ENCODE measurements around the gene DUSP3. TPM values are rescaled to one million over a fixed set of nuclear protein-coding genes. Genes with fewer than 3 reads are reported as not detected.

Gene DUSP3
- total and polyA plus RNA-seq, 2 of the 13 experiments (the other 11 are each of a cell fraction or from before 2014, with no cell fraction given), result 60.0 to 71.5 TPM

DNA sequence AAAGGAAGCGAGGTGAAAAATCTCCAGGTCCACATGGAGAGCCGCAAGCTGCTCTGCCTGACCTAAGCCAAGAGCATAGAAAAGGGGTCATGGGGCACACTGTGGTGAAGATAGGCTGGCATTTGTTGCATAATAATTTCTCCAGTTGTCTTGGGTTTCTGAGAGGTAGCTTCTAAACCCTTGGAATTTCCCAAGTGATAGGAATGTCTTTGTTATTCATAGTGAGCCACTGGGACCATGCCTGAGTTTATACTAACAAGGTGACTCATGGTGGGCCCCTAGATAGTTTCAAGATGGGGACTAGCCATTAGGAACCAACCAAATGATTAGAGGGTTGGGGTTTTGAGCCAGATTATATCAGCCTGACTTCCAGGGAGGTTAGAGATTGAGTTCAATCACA is 45.8 kb downstream of the DUSP3 start:
- POLR2A ChIA-PET, result no interaction called here

GRCh38 chr17:43728081-43728480 is 50.7 kb downstream of the DUSP3 start:
- H3K27ac ChIP-seq (ENCODE audit: extremely low read length, insufficient read depth, low read length), result no peak overlapping the region
- no peak for FAIRE-seq

More for the DNA sequence above, 45.8 kb downstream of the DUSP3 start:
- 85% methylated on average over 2 of the region's 2 CpGs for WGBS (ENCODE audit: low lambda C conversion rate)
- in situ Hi-C loops (cut with HindIII; ENCODE audit: extremely low pct_ligation_motif_present, low pct_unique_long_range_greater_than_20kb) (no loop called here), intact Hi-C loops (cut with micrococcal nuclease; ENCODE audit: unreplicated experiment) (no loop called here)
- ATAC-seq, result no peak
- no peak for TF ChIP-seq ZFYVE20 (CRISPR knock-in tag; IDR thresholded peaks at IDR 0.05; ENCODE audit: borderline replicate concordance, low read depth)
- no peak for DNase-seq (ENCODE audit: low spot score)
- BruUV-seq (replicated peaks), result no TSS peak
- CTCF ChIA-PET (ENCODE audit: low intra/inter-chr PET ratio, low total read pairs), result no interaction called here
- H3K36me3 ChIP-seq (replicated peaks in 1 of 2; ENCODE audit: control insufficient read depth in 1 of 2, insufficient read depth in 2 of 2, low read length in 2 of 2), result no peaks in the 10 kb centered on the region
- H3K4me3 ChIP-seq (replicated peaks in 1 of 3; ENCODE audit: insufficient read depth in 1 of 3, low read depth in 2 of 3, low read length in 3 of 3), result no peak overlapping the region
- no peak for FAIRE-seq
- no peaks in the 10 kb centered on the region for H3K4me1 ChIP-seq (ENCODE audit: insufficient read depth, low read length)
- no peaks in the 10 kb centered on the region for H4K20me1 ChIP-seq (ENCODE audit: insufficient read depth, low read length)
- no peak overlapping the region for H3K9ac ChIP-seq (ENCODE audit: insufficient read depth, low read depth, low read length)
- H2AFZ ChIP-seq (ENCODE audit: low read length), result no peak overlapping the region
- no peak overlapping the region for H3K27ac ChIP-seq (ENCODE audit: extremely low read length, insufficient read depth, low read length)
- H3K4me2 ChIP-seq (ENCODE audit: low read depth, low read length), result no peak overlapping the region
- no peaks in the 10 kb centered on the region for H3K9me3 ChIP-seq (ENCODE audit: low read length)
- H3K27me3 ChIP-seq (ENCODE audit: control insufficient read depth in 1 of 2, insufficient read depth in 2 of 2, low read length in 2 of 2), result peaks cover 0 to 20% of the 10 kb centered on the region in 2 experiments; a peak in 2 of 5 replicates
- no peaks in the 10 kb centered on the region for H3K79me2 ChIP-seq (ENCODE audit: insufficient read depth, low read length)

More at GRCh38 chr17:43728081-43728480, 50.7 kb downstream of the DUSP3 start:
- Histone ChIP-seq H3K4me1 (ENCODE audit: insufficient read depth, low read length) (no peaks in the 10 kb centered on the region), H2AFZ (ENCODE audit: low read length) (no peak overlapping the region), H3K9me3 (ENCODE audit: low read length) (no peaks in the 10 kb centered on the region), H3K4me2 (ENCODE audit: low read depth, low read length) (no peak overlapping the region), H3K9ac (ENCODE audit: insufficient read depth, low read depth, low read length) (no peak overlapping the region), H4K20me1 (ENCODE audit: insufficient read depth, low read length) (no peaks in the 10 kb centered on the region), H3K4me3 (replicated peaks in 1 of 3; ENCODE audit: insufficient read depth in 1 of 3, low read depth in 2 of 3, low read length in 3 of 3) (no peak overlapping the region), H3K27me3 (ENCODE audit: control insufficient read depth in 1 of 2, insufficient read depth in 2 of 2, low read length in 2 of 2) (peaks cover 0 to 30% of the 10 kb centered on the region in 2 experiments; a peak in 3 of 5 replicates), H3K79me2 (ENCODE audit: insufficient read depth, low read length) (no peaks in the 10 kb centered on the region), H3K36me3 (replicated peaks in 1 of 2; ENCODE audit: control insufficient read depth in 1 of 2, insufficient read depth in 2 of 2, low read length in 2 of 2) (no peaks in the 10 kb centered on the region)
- ATAC-seq (no peak), DNase-seq (ENCODE audit: low spot score) (no peak)
- TF ChIP-seq PRDM10 (CRISPR knock-in tag; IDR thresholded peaks at IDR 0.05; ENCODE audit: low read depth), result no peak
- TF ChIP-seq ETV5 (CRISPR knock-in tag; IDR thresholded peaks at IDR 0.05; ENCODE audit: borderline replicate concordance), result no peak
- no peak for TF ChIP-seq SKI (IDR thresholded peaks at IDR 0.05; ENCODE audit: partially characterized antibody)
- in situ Hi-C loops (cut with HindIII; ENCODE audit: extremely low pct_ligation_motif_present, low pct_unique_long_range_greater_than_20kb) (no loop called here), intact Hi-C loops (cut with micrococcal nuclease; ENCODE audit: unreplicated experiment) (no loop called here)
- ChIA-PET POLR2A (no interaction called here), CTCF (ENCODE audit: low intra/inter-chr PET ratio, low total read pairs) (no interaction called here)
- BruUV-seq (replicated peaks), result no TSS peak
- WGBS (ENCODE audit: low lambda C conversion rate), result 21% methylated on average over 8 of the region's 8 CpGs
